Spleen (tissue), 11 donors: Measurements from ENCODE around the gene TPST1. TPM values are rescaled to one million over a fixed set of nuclear protein-coding genes. Genes with fewer than 3 reads are reported as not detected.
"Not testable (repeated sequence)": the region's sequence is repeated elsewhere in the genome, so short reads cannot be mapped to it uniquely, and the experiment has no call there.

Source experiments
- DNase-seq: peaks from one replicate; pipeline ENCODE4 v3.0.0-alpha.2; 2020
- H3K27ac ChIP-seq, 8 donors: fragments of 200-600 bp; sonication (generic) in 7 of 8; 1 replicate in 4 of 8; 2 replicates in 4 of 8; pipeline versions ENCODE4 v1.5.0 to v1.8.0; 2016 to 2021; ENCODE audit warnings: inconsistent platforms in 4 of 8, mild to moderate bottlenecking in 4 of 8, moderate library complexity in 1 of 8
- H3K27me3 ChIP-seq, 7 donors: fragments of 200-600 bp; sonication (generic) in 6 of 7; replicated peaks in 1 of 7; 1 replicate in 4 of 7; 2 replicates in 3 of 7; pipeline versions ENCODE4 v1.5.0 to v1.8.0; 2016 to 2021; ENCODE audit warnings: inconsistent platforms in 3 of 7, mild to moderate bottlenecking in 1 of 7
- H3K36me3 ChIP-seq, 6 donors: fragments of 200-600 bp; sonication (generic) in 5 of 6; 1 replicate in 4 of 6; 2 replicates in 2 of 6; pipeline versions ENCODE4 v1.5.0 to v1.8.0; 2016 to 2021; ENCODE audit warnings: inconsistent platforms in 2 of 6
- H3K4me1 ChIP-seq, 6 donors: fragments of 200-600 bp; sonication (generic) in 5 of 6; 1 replicate in 3 of 6; 2 replicates in 3 of 6; pipeline versions ENCODE4 v1.5.0 to v1.8.0; 2016 to 2021; ENCODE audit warnings: inconsistent platforms in 3 of 6
- H3K4me3 ChIP-seq, 8 donors: fragments of 200-600 bp; sonication (generic) in 7 of 8; 1 replicate in 4 of 8; 2 replicates in 4 of 8; pipeline versions ENCODE4 v1.5.0 to v1.8.0; 2016 to 2021; ENCODE audit warnings: inconsistent platforms in 4 of 8, mild to moderate bottlenecking in 4 of 8, moderate library complexity in 2 of 8
- H3K9me3 ChIP-seq, 8 donors: fragments of 200-600 bp; sonication (generic) in 7 of 8; 1 replicate in 4 of 8; 2 replicates in 4 of 8; pipeline versions ENCODE4 v1.5.0 to v1.8.0; 2016 to 2021; ENCODE audit warnings: inconsistent platforms in 4 of 8
- POLR2A ChIP-seq, 3 donors: fragments of 450-650 bp; IDR thresholded peaks; one replicate each; pipeline ENCODE4 v1.5.1; 2017; ENCODE audit warnings: antibody characterized with exemption in 3 of 3, mild to moderate bottlenecking in 1 of 3
- POLR2AphosphoS5 ChIP-seq, 3 donors: sonication (generic); formaldehyde crosslinking; IDR thresholded peaks; one replicate each; pipeline ENCODE4 v1.5.1; 2017; ENCODE audit warnings: antibody characterized with exemption in 3 of 3
- WGBS, 5 donors: extraction: QIAGEN DNeasy Blood & Tissue Kit in 3 of 5; methylation state at CpG; one replicate each; pipeline versions ENCODE4 v1.1.5 to v1.1.7; 2013 to 2018; 5-methylcytosine and 5-hydroxymethylcytosine counted together
- intact Hi-C: fragments of 100-400 bp; cut with DNase I; formaldehyde crosslinking; loops from one replicate; pipeline ENCODE4 v1.15.0; 2023; ENCODE audit warnings: low total_unique reads
- polyA plus RNA-seq, 3 donors: library from polyadenylated mRNA; stranded (reverse); fragments of 200-250 nt; gene quantifications; one replicate each; pipeline ENCODE4 v1.2.1, GENCODE V29; 2013
- total RNA-seq, 7 donors: library from RNA; depleted of rRNA in 3 of 7; stranded (reverse); fragments of >200 nt in 3 of 7; fragmentation: NEBNext Ultra II Directional in 4 of 7; extraction: Animal tissue kit (Norgen Biotek cat#: 25700) in 4 of 7; gene quantifications; one replicate each; pipeline versions ENCODE4 v1.1.0 to v1.2.1, GENCODE V29; 2016 to 2021
- TF ChIP-seq, protein P1 (sequence below), 11 experiments: fragments of 200-600 bp in 7 of 11; fragments of 450-650 bp in 4 of 11; sonication (generic) in 4 of 11; IDR thresholded peaks in 8 of 11; conservative IDR thresholded peaks in 3 of 11; 1 replicate in 7 of 11; 2 replicates in 4 of 11; pipeline versions ENCODE4 v1.4.0 to v1.8.0; 2016 to 2021; ENCODE audit warnings: antibody characterized with exemption in 11 of 11, inconsistent platforms in 4 of 11, mild to moderate bottlenecking in 1 of 11
- donor health status: healthy with polysubstance abuse.
- donor health status: DM: no; HTN: no; CAD: no; lungs with moderate emphysema.
- donor health status: DM: no; HTN: no; CAD: no.
- donor health status: Bipolar disorder and iron deficiency.
- donor health status: healthy.
- donor health status: DM: no; HTN: no; CAD: no.
- donor health status: DM: yes; HTN: yes; CAD: no.

TPST1 gene
- total and polyA plus RNA-seq, 10 donors = 4.8 to 58.5 (median 27.1) TPM

DNA sequence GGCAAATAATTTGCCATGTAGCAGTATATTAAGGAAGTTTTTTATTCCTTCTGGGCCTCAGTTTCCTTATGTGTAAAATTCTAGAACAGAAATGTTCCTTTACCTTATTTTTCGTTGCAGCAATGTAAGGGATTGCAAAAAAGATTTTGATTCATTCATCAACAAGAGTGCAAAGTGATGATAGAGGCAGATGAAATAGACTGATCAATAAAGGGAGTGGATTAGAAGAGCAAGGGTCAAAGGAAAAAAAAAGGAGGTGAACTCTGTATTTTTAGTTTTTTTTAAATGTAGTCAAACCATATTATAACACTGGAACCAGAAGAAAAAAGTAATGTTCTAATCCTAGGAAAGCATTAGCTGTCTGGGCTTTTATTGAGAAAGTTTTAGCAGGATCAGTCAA, 14.7 kb downstream of the TPST1 start:
- Histone ChIP-seq H3K9me3 (no peaks in the 10 kb centered on the region), H3K4me3 (no peak overlapping the region), H3K36me3 (peaks cover 0 to 5% (median 0%) of the 10 kb centered on the region in 6 donors), H3K27me3 (no peaks in the 10 kb centered on the region), H3K27ac (no peak overlapping the region), H3K4me1 (peaks cover 0 to 31% (median 7%) of the 10 kb centered on the region in 6 donors)
- 69 to 90% (median 81%) methylated on average over 1 of the region's 1 CpG for WGBS, 5 donors
- DNase-seq = no peak
- TF ChIP-seq POLR2A (IDR thresholded peaks at IDR 0.05) = no peak
- TF ChIP-seq POLR2AphosphoS5 (IDR thresholded peaks at IDR 0.05) = no peak
- TF ChIP-seq, protein P1, sequence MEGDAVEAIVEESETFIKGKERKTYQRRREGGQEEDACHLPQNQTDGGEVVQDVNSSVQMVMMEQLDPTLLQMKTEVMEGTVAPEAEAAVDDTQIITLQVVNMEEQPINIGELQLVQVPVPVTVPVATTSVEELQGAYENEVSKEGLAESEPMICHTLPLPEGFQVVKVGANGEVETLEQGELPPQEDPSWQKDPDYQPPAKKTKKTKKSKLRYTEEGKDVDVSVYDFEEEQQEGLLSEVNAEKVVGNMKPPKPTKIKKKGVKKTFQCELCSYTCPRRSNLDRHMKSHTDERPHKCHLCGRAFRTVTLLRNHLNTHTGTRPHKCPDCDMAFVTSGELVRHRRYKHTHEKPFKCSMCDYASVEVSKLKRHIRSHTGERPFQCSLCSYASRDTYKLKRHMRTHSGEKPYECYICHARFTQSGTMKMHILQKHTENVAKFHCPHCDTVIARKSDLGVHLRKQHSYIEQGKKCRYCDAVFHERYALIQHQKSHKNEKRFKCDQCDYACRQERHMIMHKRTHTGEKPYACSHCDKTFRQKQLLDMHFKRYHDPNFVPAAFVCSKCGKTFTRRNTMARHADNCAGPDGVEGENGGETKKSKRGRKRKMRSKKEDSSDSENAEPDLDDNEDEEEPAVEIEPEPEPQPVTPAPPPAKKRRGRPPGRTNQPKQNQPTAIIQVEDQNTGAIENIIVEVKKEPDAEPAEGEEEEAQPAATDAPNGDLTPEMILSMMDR (IDR thresholded peaks at IDR 0.05 in 8 of 11, conservative IDR thresholded peaks at IDR 0.05 in 3 of 11) = no peak
- intact Hi-C loops = no loop called here

DNA sequence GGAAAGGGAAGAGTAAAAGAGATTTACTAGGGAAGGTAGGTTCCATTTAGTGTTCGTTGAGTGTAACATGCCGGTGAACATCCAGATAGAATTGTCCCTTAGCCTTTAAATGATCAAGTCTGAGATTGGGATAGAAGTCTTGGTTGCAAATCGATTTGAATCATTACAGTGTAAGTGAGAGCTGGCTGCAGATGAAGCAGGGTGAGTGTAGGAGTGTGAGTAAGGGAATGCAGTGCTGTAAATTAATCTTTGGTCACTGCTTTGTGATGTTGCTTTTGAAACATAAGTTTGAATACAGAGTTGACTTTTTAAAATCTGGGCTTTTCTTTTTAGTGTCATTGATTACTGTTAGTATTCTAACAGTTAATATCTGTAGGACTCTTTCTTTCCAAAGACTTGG, 16.3 kb downstream of the TPST1 start:
- no peaks in the 10 kb centered on the region for H3K27me3 ChIP-seq
- no peak for DNase-seq
- 80 to 92% (median 86%) methylated on average over 3 of the region's 3 CpGs for WGBS, 5 donors
- H3K4me1 ChIP-seq = peaks cover 0 to 31% (median 7%) of the 10 kb centered on the region in 6 donors
- TF ChIP-seq, protein P1 (IDR thresholded peaks at IDR 0.05 in 8 of 11, conservative IDR thresholded peaks at IDR 0.05 in 3 of 11) = no peak
- TF ChIP-seq POLR2A (IDR thresholded peaks at IDR 0.05) = no peak
- no peak overlapping the region for H3K27ac ChIP-seq
- intact Hi-C loops = no loop called here
- no peaks in the 10 kb centered on the region for H3K9me3 ChIP-seq
- peaks cover 0 to 5% (median 0%) of the 10 kb centered on the region in 6 donors for H3K36me3 ChIP-seq
- no peak overlapping the region for H3K4me3 ChIP-seq

DNA sequence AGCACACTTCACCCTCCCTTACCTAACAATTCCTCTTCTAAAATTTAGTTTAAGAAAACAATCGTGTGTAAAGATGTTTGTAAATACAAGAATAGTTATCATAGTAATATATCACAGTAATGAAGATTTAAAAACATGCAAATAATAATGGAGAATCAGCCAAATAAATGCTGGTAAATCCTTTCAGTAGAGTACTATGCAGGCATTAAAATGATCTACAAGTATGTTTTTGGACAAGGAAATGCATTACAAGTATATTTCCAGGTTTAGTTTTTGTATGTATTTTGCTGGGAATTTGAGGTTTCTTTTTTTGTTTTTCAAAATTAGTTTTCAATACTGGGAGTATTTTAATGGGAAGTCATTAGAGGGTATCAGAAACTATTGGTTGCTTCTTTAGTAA, 22.7 kb downstream of the TPST1 start:
- Histone ChIP-seq H3K4me1 (peaks cover 0 to 9% (median 0%) of the 10 kb centered on the region in 6 donors), H3K9me3 (peaks cover 0 to 17% (median 14%) of the 10 kb centered on the region in 8 donors), H3K27ac (no peak overlapping the region), H3K4me3 (no peak overlapping the region), H3K27me3 (no peaks in the 10 kb centered on the region), H3K36me3 (peaks cover 0 to 17% (median 0%) of the 10 kb centered on the region in 6 donors)
- DNase-seq = no peak
- 86 to 100% (median 95%) methylated on average over 1 of the region's 1 CpG for WGBS, 5 donors
- intact Hi-C loops = no loop called here
- no peak for TF ChIP-seq POLR2A (IDR thresholded peaks at IDR 0.05)
- TF ChIP-seq POLR2AphosphoS5 (IDR thresholded peaks at IDR 0.05) = no peak
- TF ChIP-seq, protein P1 (IDR thresholded peaks at IDR 0.05 in 8 of 11, conservative IDR thresholded peaks at IDR 0.05 in 3 of 11) = no peak

DNA sequence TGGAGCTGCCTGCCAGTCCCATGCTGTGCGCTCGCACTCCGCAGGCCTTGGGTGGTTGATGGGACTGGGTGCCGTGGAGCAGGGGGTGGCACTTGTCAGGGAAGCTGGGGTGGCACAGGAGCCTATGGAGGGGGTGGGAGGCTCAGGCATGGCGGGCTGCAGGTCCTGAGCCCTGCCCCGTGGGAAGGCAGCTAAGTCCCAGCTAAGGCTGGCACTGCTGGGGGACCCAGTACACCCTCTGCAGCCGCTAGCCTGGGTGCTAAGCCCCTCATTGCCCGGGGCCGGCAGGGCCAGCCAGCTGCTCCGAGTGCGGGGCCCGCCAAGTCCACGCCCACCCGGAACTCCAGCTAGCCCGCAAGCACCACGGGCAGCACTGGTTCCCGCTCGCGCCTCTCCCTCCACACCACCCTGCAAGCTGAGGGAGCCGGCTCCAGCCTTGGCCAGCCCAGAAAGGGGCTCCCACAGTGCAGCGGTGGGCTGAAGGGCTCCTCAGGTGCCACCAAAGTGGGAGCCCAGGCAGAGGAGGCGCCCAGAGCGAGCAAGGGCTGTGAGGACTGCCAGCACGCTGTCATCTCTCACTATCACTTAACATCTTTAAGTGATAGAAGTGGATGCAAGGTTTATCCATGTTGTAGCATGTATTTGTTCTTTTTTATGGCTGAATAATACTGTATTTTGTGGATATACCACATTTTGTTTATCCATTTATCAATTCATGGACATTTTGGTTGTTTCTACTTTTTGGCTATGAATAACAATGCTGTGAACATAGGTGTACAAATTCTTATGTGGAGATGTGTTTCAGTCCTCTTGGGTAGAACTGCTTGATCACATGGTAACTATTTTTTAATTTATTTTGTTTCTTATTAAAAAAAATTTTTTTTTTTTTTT, 26.4 kb downstream of the TPST1 start:
- WGBS, 5 donors = 94 to 98% (median 97%) methylated on average over 9 to 24 of the region's 24 CpGs
- H3K27ac ChIP-seq, H3K27me3 ChIP-seq, intact Hi-C loops, DNase-seq, H3K4me3 ChIP-seq: not testable (repeated sequence)
- H3K9me3 ChIP-seq = peaks cover 0 to 20% (median 14%) of the 10 kb centered on the region in 8 donors
- H3K36me3 ChIP-seq = peaks cover 0 to 17% (median 0%) of the 10 kb centered on the region in 6 donors
- peak in 1 of 3 donors; percentile 19 for TF ChIP-seq POLR2AphosphoS5 (IDR thresholded peaks at IDR 0.05)
- peaks cover 0 to 21% (median 0%) of the 10 kb centered on the region in 6 donors for H3K4me1 ChIP-seq
